HAP-1 (cell line): Measurements from ENCODE around the gene FGFR3.

ENCODE experiments used
- DNase-seq, 2 experiments: peaks; one replicate each; pipeline ENCODE4 v3.0.0-alpha.2; 2016 to 2020; ENCODE audit warnings: low spot score in 2 of 2
- H3K27me3 ChIP-seq: fragments of 250-450 bp; sonication (Bioruptor Pico); 2 replicates; pipeline ENCODE4 v1.5.1; 2020; ENCODE audit warnings: low read depth, mild to moderate bottlenecking, moderate library complexity
- H3K36me3 ChIP-seq: fragments of 250-450 bp; sonication (Bioruptor Pico); replicated peaks from 2 replicates; pipeline ENCODE4 v1.5.1; 2020; ENCODE audit warnings: mild to moderate bottlenecking
- H3K4me1 ChIP-seq: fragments of 250-450 bp; sonication (Bioruptor Pico); 2 replicates; pipeline ENCODE4 v1.5.1; 2020; ENCODE audit warnings: mild to moderate bottlenecking
- H3K4me3 ChIP-seq: fragments of 250-450 bp; sonication (Bioruptor Pico); 2 replicates; pipeline ENCODE4 v1.5.1; 2020; ENCODE audit warnings: mild to moderate bottlenecking, moderate library complexity
- H3K9me3 ChIP-seq: fragments of 250-450 bp; sonication (Bioruptor Pico); 2 replicates; pipeline ENCODE4 v1.5.1; 2020; ENCODE audit warnings: mild to moderate bottlenecking, moderate library complexity
- in situ Hi-C: fragments of 300-500 bp; cut with MboI; formaldehyde crosslinking; loops from 3 replicates; pipeline ENCODE4 v1.14.3; 2020; ENCODE audit warnings: low sequenced_read_pairs, inconsistent platforms, mixed read lengths

The FGFR3 gene

DNA sequence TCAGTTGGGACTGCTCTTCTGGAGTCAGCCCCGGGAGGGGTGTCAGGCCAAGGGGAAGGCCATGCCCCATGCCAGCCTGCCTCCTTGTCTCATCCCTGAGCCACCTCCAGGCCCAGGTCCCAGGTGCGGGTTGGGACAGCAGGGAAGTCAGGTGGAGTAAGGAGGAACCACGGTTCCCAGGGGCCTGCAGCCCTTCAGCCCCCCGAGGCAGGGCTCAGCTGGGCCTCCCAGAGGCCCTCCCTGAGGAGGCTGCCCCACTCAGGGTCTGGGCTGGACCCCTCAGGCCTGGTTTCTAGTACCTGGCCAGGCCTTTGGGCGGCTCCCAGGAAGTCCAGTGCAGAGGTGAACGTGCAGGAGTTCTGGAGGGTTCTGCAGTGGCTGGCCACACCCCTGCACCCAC is 23.4 kb upstream of the FGFR3 start:
- in situ Hi-C loops = no loop called here
- Histone ChIP-seq H3K27me3 (no peaks in the 10 kb centered on the region), H3K9me3 (no peaks in the 10 kb centered on the region), H3K4me1 (peaks cover 15% of the 10 kb centered on the region), H3K4me3 (no peak overlapping the region), H3K36me3 (no peaks in the 10 kb centered on the region)
- DNase-seq = no peak

DNA sequence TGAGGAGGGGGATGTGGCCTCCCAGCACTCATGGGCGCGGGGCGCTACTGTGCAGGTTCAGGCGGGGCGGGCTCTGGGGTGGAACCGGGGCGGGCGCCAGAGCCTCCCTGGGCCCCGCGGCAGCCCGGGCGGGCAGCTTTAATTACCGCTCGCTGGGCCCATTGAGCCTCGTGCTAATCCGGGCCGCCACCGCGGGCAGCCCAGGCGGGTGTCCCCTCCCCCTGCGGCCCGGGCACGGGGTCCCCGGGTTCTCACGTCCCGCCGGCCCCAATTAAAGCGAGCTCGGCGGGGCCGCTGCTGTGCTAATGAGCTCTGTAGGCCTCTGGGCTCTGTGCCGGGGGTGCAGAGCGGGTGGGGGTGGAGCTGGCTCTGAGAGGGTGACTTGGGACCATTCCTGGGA is 22.8 kb upstream of the FGFR3 start:
- Histone ChIP-seq H3K27me3 (no peaks in the 10 kb centered on the region), H3K36me3 (no peaks in the 10 kb centered on the region), H3K9me3 (no peaks in the 10 kb centered on the region), H3K4me1 (peaks cover 15% of the 10 kb centered on the region), H3K4me3 (no peak overlapping the region)
- no peak for DNase-seq
- in situ Hi-C loops = no loop called here

DNA sequence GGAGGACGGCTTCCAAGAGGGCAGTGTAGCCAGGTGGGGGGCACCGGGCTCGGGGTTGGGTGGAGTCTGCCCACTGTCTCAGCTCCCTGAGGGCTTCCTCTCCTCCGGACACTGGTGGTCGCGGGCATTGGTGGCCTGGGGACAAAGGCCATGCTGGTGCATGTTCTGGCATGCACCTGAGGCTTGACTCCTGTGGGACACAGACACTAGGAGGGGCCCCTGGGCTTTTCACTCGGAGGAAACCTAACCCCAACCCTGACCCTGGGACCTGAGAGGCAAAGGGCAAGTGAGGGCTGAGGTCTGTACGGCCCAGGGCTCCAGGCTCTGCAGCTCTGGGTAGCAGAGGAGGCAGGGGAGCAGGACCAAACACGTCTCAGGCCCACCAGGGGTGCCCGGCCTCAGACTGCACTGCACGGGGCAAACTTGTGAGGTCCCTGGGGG is 22.3 kb upstream of the FGFR3 start:
- Histone ChIP-seq H3K27me3 (no peaks in the 10 kb centered on the region), H3K36me3 (no peaks in the 10 kb centered on the region), H3K4me3 (no peak overlapping the region), H3K9me3 (no peaks in the 10 kb centered on the region), H3K4me1 (peaks cover 15% of the 10 kb centered on the region)
- DNase-seq = no peak
- in situ Hi-C loops = no loop called here

DNA sequence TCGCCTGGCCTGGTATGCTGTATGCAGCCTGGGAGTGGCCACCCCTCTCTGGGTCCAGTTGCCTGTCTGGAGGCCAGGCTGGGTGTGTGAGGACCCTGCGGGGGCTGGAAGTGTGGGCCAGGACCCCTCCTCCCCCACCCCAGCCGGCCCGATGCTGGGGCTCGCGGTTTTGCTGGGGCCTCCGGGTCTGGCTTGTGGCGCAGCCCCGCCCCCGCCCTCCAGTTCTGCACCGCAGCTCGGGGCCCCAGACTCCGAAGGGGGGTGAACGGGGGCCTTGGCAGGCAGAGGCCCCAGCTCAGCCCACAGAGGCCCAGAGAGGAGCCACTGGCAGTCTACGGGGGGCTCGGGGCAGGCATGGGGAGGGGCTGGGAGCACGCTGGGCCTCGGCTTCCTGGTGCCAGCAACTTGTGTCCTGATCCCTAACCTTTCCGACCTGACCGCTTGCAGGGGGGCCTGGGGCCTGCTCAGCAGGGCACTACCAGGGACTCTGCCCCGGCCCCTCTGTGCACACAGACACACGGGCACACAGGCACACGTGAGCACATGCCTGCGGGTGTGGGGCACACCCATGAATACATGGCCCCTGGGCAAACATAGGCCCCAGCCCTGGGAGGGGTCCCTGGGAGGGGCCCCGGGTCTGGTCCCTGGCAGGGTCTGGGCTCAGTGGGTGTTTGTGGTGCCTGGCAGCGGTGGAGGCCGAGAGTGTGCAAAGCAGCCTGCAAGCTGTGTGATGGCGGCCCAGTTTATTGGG is 21.4 kb upstream of the FGFR3 start:
- DNase-seq = no peak
- Histone ChIP-seq H3K27me3 (no peaks in the 10 kb centered on the region), H3K4me3 (no peak overlapping the region), H3K9me3 (no peaks in the 10 kb centered on the region), H3K4me1 (peaks cover 10% of the 10 kb centered on the region), H3K36me3 (no peaks in the 10 kb centered on the region)
- in situ Hi-C loops = no loop called here

DNA sequence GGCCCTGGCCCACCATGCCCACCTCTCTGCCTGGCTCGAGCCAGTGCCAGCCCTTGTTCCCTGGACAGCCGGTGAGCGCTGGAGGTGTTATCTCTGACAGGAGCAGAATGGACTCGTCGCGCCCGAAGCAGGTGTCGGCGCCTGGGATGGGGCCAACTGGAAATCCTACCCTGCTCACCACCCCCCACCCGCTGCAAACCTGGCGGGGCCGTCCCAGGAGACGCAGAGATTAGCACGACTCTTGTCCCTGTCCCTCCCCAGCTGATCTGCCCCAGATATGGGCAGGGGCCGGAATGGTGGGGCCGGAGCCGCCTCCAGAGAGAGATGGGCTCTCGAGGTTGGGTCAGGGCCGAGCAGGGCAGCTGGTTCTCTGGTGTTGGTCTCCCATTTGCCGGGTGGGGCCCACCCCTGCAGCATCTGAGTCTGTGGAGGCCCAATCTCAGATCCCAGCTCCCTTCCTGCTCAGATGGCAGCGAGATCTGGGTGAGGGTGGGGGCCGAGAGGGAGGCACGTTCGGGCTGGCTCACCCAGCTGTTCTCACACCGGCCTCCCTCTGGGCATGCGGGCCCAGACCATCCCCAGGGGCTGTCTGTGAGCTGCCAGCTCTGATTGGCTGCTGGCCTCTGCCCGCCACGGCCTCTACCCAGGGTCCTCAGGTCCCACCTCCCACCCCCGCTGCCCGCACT is 20.1 kb upstream of the FGFR3 start:
- in situ Hi-C loops = no loop called here
- no peak for DNase-seq

DNA sequence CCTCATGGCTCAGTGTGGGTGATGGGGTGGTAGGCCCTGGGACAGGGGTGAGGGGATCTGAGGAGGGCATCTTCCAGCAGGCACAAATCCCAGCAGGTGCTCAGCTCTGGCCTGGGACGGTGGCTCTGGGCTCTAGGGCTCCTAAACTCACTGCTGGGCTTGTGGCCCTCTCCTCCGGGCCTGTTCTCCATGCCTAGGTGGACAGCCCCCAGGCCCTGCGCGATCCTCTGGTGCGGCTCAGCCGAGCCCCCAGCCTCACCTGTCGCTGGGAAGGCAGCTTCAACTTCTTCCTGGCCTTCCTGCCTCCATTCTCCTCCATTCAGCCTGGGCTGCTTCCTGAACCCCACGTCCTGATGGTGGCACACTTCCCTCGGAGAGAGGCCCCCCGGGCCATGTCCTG is 19.3 kb upstream of the FGFR3 start:
- DNase-seq = no peak
- H3K4me1 ChIP-seq = peaks cover 24% of the 10 kb centered on the region
- in situ Hi-C loops = no loop called here

More for the DNA sequence above, 20.1 kb upstream of the FGFR3 start:
- H3K4me1 ChIP-seq = peaks cover 19% of the 10 kb centered on the region
- H3K9me3 ChIP-seq = no peaks in the 10 kb centered on the region
- H3K27me3 ChIP-seq = no peaks in the 10 kb centered on the region
- H3K36me3 ChIP-seq = no peaks in the 10 kb centered on the region
- H3K4me3 ChIP-seq = no peak overlapping the region

DNA sequence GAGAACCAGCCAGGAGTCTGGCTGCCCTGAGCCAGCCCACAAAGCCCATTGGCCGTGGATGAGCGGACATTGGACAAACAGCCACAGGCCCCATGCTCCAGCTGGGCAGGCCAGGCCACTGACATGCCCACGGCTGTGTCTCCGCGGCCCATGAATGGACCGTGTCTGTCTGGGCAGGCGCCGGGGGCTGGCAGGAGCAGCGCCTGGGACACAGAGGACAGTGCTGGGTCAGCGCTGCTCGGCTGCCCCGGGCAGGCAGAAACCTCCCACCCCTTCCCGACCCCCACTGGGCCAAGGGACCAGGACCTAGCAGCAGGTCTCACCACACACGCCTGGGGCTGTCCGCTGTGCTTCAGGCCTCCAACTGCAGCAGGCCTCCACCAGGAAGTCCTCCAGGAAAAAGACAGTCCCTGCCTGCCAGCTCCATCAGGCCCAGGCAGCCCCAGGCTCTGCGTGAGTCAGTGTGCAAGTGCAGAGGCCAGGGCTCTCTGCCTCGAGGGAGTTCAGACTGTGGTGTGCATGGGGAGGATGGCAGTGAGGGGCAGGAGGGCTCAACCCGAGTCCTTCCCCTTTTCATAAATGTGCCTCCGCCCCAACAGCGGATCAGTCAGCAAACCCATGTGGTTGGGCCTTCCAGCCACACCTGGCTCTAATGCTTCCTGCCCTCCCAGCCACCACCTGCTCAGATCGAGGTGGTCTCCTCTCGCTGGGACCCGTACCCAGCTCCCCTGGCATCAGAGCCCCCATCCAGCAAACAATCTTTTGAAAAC is 17.2 kb upstream of the FGFR3 start:
- no peaks in the 10 kb centered on the region for H3K27me3 ChIP-seq
- H3K4me1 ChIP-seq = peaks cover 20% of the 10 kb centered on the region
- no peaks in the 10 kb centered on the region for H3K9me3 ChIP-seq
- in situ Hi-C loops = no loop called here
- DNase-seq = no peak
- no peak overlapping the region for H3K4me3 ChIP-seq
- H3K36me3 ChIP-seq = no peaks in the 10 kb centered on the region

More for the DNA sequence above, 19.3 kb upstream of the FGFR3 start:
- no peaks in the 10 kb centered on the region for H3K9me3 ChIP-seq
- no peaks in the 10 kb centered on the region for H3K27me3 ChIP-seq
- H3K4me3 ChIP-seq = no peak overlapping the region
- H3K36me3 ChIP-seq = no peaks in the 10 kb centered on the region

DNA sequence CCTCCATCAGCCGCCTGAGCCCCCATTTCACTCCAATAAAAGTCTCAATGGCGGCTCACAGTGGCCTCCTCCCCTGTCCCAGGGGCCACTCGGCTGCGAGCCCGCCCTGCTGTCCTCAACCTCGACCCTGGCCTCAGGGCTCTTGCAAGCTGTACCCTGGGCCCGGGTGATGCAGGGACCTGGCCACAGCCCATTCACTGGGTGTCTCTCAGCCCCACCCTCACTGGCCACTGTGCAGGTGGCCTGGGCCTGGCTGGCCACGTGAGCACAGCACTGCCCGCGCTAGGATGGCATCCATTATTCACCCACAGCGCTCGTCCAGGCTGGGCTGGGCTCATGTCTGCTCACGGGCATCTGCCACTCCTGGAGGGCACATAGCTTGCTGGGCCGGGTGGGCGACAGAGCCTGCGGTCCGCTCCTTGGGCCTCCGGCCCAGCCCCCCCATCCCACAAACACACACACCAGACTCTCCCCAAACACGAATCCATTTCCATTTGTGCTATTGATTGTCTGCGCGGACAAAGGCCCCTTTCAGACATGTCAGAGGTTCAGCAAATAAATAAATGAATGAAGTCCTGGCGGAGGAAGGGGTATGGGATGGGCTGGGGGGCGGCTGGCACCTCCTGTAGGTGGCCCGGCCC is 16.5 kb upstream of the FGFR3 start:
- H3K4me1 ChIP-seq = peaks cover 20% of the 10 kb centered on the region
- no peaks in the 10 kb centered on the region for H3K27me3 ChIP-seq
- H3K36me3 ChIP-seq = no peaks in the 10 kb centered on the region
- no peak for DNase-seq
- in situ Hi-C loops = no loop called here
- no peak overlapping the region for H3K4me3 ChIP-seq
- no peaks in the 10 kb centered on the region for H3K9me3 ChIP-seq

DNA sequence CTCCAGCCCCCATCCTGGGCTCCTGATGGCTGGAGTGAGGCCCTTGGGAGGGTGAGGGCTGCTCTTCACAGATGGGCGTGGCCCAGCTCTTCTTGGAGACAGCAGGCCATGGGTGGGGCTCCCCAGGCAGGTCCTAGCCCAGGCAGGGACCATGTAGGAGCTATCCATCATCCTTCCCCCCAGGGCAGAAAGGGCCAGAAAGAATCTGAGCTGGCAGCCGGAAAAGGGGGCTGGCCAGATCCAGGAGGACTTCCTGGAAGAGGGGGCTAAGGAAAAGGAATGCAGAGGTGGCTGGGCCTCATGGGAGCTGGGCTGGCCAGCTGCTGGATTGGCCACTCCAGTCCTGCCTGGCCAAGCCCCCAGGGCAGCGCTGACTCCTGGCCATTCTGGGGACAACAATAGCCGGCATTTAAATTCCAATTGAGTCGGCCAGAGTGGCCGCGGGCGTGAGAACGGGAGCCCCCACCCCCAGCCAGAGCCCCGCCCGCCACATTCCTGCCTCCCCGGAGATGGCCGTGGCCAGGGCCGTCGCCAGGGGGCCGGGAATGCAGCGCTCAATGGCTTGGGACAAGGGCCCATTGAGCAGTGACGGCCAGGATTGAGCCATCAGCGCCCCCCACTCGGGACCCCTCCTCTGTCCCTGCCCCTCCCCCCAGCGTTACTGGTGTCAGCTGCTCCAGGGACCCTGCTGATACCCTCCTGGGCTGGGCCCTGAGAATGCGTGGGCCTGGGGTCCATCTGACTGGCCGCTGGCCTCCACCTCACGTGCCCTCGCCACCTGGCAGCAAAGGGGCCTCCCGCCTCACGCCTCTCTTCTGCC is 15.1 kb upstream of the FGFR3 start:
- DNase-seq = peak; percentile 67 to 90
- Histone ChIP-seq H3K4me3 (no peak overlapping the region), H3K4me1 (peaks cover 20% of the 10 kb centered on the region), H3K36me3 (no peaks in the 10 kb centered on the region), H3K9me3 (no peaks in the 10 kb centered on the region), H3K27me3 (no peaks in the 10 kb centered on the region)
- in situ Hi-C loops = no loop called here

DNA sequence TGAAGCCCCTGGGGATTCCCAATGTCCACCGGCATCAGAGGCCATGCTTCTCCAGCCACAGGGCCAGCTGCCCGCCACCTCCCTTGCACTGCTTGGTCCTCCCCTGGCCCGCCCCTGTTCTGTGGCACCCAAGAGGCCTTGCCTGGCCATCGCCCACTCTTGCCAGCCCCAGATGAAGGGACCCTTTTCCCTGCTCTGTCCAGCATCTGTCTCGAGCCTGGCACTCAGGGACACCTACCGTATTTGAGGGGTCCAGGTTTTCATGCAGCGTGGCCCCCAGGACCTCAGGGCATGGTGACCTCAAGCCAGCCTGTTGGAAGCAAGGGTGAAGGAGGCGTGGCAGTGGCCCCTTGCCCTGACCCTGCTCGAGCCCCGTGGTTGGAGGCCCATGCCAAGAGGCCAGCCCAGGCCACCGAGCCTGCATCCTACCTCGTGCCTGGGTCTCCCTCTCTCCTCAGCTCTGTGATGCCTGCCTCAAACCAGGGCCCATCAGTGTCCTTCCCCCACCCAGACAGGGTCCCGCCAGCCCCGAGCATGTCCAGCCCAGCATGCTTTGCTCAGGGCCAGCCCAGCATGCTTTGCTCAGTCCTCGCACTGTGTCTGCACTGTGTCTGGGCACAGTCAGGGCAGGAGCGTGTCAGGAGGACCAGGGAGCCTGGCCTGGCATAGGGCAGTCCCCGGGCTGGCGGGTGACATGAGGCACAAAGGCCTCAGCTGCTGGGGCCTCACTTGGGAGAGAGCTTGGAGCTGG is 14.3 kb upstream of the FGFR3 start:
- Histone ChIP-seq H3K27me3 (no peaks in the 10 kb centered on the region), H3K4me3 (no peak overlapping the region), H3K4me1 (peaks cover 20% of the 10 kb centered on the region), H3K9me3 (no peaks in the 10 kb centered on the region), H3K36me3 (no peaks in the 10 kb centered on the region)
- no peak for DNase-seq
- in situ Hi-C loops = no loop called here

DNA sequence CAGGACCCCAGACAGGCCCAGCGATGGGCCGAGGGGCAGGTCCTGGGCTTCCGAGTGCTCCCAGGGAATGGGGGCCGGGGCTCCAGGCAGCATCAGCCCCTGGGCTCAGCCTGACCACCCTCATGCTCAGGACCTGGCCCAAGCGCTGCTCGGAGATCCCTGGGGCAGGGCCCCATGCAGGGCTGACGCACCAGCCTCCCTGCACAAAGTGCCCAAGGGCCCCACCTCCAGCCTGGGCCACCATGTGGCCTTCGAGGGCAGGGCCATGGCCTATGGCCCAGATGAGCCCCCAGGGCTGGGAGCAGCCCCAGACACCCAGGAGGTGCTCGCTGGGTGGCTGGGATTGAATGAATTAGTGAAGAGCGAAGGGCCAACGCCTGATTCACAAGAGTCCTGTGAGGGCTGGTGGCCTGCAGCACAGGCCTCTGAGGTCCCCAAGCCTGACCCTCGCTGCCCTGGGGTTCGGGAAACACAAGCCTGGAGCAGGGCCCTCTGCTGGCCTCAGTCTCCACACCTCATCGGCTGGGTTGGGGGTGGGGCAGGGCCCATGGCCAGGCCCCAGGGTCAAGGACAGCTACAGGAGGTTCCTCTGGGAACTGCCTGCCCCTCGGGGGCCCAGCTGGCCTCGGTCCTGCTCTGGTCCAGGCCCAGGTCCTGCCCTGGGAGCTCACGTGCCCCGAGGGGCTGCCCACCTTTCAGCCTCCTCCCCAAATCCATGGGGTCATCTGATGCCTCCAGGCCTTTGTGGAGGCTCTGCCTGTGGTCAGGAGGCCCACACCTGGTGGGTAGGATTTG is 13.3 kb upstream of the FGFR3 start:
- in situ Hi-C loops = no loop called here
- Histone ChIP-seq H3K4me1 (peaks cover 20% of the 10 kb centered on the region), H3K4me3 (no peak overlapping the region)

DNA sequence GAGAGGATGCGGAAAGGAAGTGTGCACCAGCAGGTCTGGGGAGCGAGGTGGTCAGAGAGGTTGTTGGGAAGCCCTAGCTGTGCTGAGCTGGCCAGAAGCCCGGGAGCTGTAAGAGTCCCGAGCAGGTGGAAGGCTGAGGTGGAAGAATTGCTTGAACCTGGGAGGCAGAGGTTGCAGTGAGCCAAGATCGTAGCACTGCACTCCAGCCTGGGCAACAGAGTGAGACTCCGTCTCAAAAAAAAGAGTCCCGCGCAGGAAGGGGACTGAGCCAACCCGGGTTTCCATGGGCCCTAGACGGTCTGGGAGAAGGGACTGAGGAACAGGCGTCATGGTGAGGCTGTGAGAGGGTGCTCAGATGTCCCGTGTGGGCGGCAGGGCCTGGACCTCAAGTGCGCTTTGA is 12.7 kb upstream of the FGFR3 start:
- in situ Hi-C loops = no loop called here
- Histone ChIP-seq H3K9me3 (no peaks in the 10 kb centered on the region), H3K27me3 (no peaks in the 10 kb centered on the region), H3K36me3 (no peaks in the 10 kb centered on the region), H3K4me1 (peaks cover 20% of the 10 kb centered on the region), H3K4me3 (no peak overlapping the region)
- no peak for DNase-seq

More for the DNA sequence above, 13.3 kb upstream of the FGFR3 start:
- Histone ChIP-seq H3K36me3 (no peaks in the 10 kb centered on the region), H3K9me3 (no peaks in the 10 kb centered on the region), H3K27me3 (no peaks in the 10 kb centered on the region)
- DNase-seq = no peak
